Measurements from ENCODE around the gene MUC20. TPM values are rescaled to one million over a fixed set of nuclear protein-coding genes. Genes with fewer than 3 reads are reported as not detected.
"Not testable (repeated sequence)": the region's sequence is repeated elsewhere in the genome, so short reads cannot be mapped to it uniquely, and the experiment has no call there.

The MUC20 gene
- total RNA-seq, 1 donor from 2014 or later: not detected

GRCh38 chr3:195705081-195705991, 15.4 kb upstream of the MUC20 start:
- DNase-seq: no peak
- Mint-ChIP-seq H3K4me1 (ENCODE audit: low read depth, unreplicated experiment) (no peaks in the 10 kb centered on the region), H3K9me3 (ENCODE audit: unreplicated experiment) (peaks cover 9% of the 10 kb centered on the region), H3K27me3 (ENCODE audit: unreplicated experiment) (peaks cover 2% of the 10 kb centered on the region), H3K36me3 (ENCODE audit: unreplicated experiment) (peaks cover 8% of the 10 kb centered on the region), H3K4me3 (ENCODE audit: unreplicated experiment) (no peak overlapping the region), H3K27ac (ENCODE audit: unreplicated experiment) (no peak overlapping the region)
- TF ChIP-seq CTCF (IDR thresholded peaks at IDR 0.05; ENCODE audit: partially characterized antibody, unreplicated experiment): no peak

- Mint-ChIP-seq H3K4me1 (ENCODE audit: low read depth, unreplicated experiment) (no peaks in the 10 kb centered on the region), H3K4me3 (ENCODE audit: unreplicated experiment) (no peak overlapping the region), H3K9me3 (ENCODE audit: unreplicated experiment) (peaks cover 7% of the 10 kb centered on the region), H3K27me3 (ENCODE audit: unreplicated experiment) (peaks cover 2% of the 10 kb centered on the region), H3K36me3 (ENCODE audit: unreplicated experiment) (peaks cover 8% of the 10 kb centered on the region), H3K27ac (ENCODE audit: unreplicated experiment) (no peak overlapping the region)
- TF ChIP-seq CTCF (IDR thresholded peaks at IDR 0.05; ENCODE audit: partially characterized antibody, unreplicated experiment): no peak
- no peak for DNase-seq
These were observed 12.7 kb upstream of the MUC20 start for GRCh38 chr3:195708061-195708460.

DNA sequence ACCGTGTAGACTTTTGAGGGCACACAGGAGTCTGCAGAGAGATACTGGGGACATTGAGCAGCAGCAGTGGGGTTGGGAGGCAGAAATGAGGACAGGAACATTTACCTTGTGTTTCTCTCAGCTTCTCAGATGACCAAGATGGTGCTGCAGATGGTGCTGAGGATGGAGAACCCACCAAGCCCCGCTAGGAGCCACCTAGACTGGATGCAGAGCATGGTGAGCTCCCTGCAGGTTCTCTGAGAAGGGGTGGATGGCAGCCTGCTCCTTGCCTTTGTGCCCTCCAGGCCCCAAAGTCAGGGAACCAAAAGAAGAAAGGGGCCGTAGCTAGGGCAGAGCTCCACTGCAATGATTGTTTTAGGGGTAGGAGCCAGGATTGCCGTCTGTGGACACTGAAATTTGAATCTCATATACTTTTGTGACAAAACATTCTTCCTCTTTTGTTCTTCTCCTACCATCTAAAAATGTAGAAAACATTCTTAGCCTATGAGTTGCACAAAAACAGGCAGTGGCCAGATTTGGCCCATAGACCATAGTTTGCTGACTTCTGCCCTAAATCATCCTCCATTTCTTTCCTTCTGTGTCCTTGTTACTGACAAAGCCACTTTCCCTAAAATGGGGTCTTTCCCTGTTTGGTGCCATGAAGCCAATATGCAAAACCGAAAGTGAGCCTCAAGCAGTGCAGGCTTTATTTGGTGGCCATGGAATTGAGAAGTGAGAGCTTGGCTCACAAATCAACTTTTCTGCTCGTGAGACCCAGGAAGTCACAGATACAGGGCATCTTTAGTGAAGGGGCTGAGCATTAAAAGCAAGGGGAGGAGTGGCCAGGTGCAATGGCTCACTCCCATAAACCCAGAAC, 11.9 kb upstream of the MUC20 start:
- H3K27me3 Mint-ChIP-seq (ENCODE audit: unreplicated experiment): peaks cover 2% of the 10 kb centered on the region
- H3K4me1 Mint-ChIP-seq (ENCODE audit: low read depth, unreplicated experiment): no peaks in the 10 kb centered on the region
- H3K4me3 Mint-ChIP-seq (ENCODE audit: unreplicated experiment): no peak overlapping the region
- peaks cover 7% of the 10 kb centered on the region for H3K9me3 Mint-ChIP-seq (ENCODE audit: unreplicated experiment)
- H3K27ac Mint-ChIP-seq (ENCODE audit: unreplicated experiment): no peak overlapping the region
- no peak for DNase-seq
- no peak for TF ChIP-seq CTCF (IDR thresholded peaks at IDR 0.05; ENCODE audit: partially characterized antibody, unreplicated experiment)
- peaks cover 8% of the 10 kb centered on the region for H3K36me3 Mint-ChIP-seq (ENCODE audit: unreplicated experiment)

- Mint-ChIP-seq H3K9me3 (ENCODE audit: unreplicated experiment) (peaks cover 3% of the 10 kb centered on the region), H3K27ac (ENCODE audit: unreplicated experiment) (no peak overlapping the region), H3K4me1 (ENCODE audit: low read depth, unreplicated experiment) (no peaks in the 10 kb centered on the region), H3K36me3 (ENCODE audit: unreplicated experiment) (peaks cover 5% of the 10 kb centered on the region), H3K27me3 (ENCODE audit: unreplicated experiment) (peaks cover 2% of the 10 kb centered on the region), H3K4me3 (ENCODE audit: unreplicated experiment) (no peak overlapping the region)
- no peak for DNase-seq
- TF ChIP-seq CTCF (IDR thresholded peaks at IDR 0.05; ENCODE audit: partially characterized antibody, unreplicated experiment): no peak
These were observed 11.1 kb upstream of the MUC20 start for GRCh38 chr3:195709676-195710085.

GRCh38 chr3:195710126-195710905, 10.5 kb upstream of the MUC20 start:
- H3K9me3 Mint-ChIP-seq (ENCODE audit: unreplicated experiment); DNase-seq; H3K4me1 Mint-ChIP-seq (ENCODE audit: low read depth, unreplicated experiment); H3K36me3 Mint-ChIP-seq (ENCODE audit: unreplicated experiment); H3K27me3 Mint-ChIP-seq (ENCODE audit: unreplicated experiment); H3K4me3 Mint-ChIP-seq (ENCODE audit: unreplicated experiment); H3K27ac Mint-ChIP-seq (ENCODE audit: unreplicated experiment): not testable (repeated sequence)

GRCh38 chr3:195711091-195711812, 9.5 kb upstream of the MUC20 start:
- H3K9me3 Mint-ChIP-seq (ENCODE audit: unreplicated experiment); H3K36me3 Mint-ChIP-seq (ENCODE audit: unreplicated experiment); H3K4me1 Mint-ChIP-seq (ENCODE audit: low read depth, unreplicated experiment); H3K27ac Mint-ChIP-seq (ENCODE audit: unreplicated experiment); DNase-seq; H3K4me3 Mint-ChIP-seq (ENCODE audit: unreplicated experiment); H3K27me3 Mint-ChIP-seq (ENCODE audit: unreplicated experiment): not testable (repeated sequence)

Measured in glutamatergic neuron (in vitro differentiated cells).